Stomach (tissue), 4 donors: ENCODE data around the gene SMIM24.

Source experiments
- CTCF ChIP-seq, 7 experiments: fragments of 450-650 bp in 4 of 7; fragments of 200-600 bp in 3 of 7; sonication (generic) in 3 of 7; IDR thresholded peaks; one replicate each; pipeline ENCODE4 v1.5.1; 2016 to 2019; ENCODE audit warnings: antibody characterized with exemption in 7 of 7, control low read depth in 2 of 7, mild to moderate bottlenecking in 1 of 7
- EP300 ChIP-seq: sonication (generic); formaldehyde crosslinking; IDR thresholded peaks from one replicate; pipeline ENCODE4 v1.6.1; 2017; ENCODE audit warnings: antibody characterized with exemption
- POLR2AphosphoS5 ChIP-seq, 3 donors: sonication (generic); formaldehyde crosslinking; IDR thresholded peaks; one replicate each; pipeline ENCODE4 v1.6.1; 2016; ENCODE audit warnings: antibody characterized with exemption in 3 of 3

DNA sequence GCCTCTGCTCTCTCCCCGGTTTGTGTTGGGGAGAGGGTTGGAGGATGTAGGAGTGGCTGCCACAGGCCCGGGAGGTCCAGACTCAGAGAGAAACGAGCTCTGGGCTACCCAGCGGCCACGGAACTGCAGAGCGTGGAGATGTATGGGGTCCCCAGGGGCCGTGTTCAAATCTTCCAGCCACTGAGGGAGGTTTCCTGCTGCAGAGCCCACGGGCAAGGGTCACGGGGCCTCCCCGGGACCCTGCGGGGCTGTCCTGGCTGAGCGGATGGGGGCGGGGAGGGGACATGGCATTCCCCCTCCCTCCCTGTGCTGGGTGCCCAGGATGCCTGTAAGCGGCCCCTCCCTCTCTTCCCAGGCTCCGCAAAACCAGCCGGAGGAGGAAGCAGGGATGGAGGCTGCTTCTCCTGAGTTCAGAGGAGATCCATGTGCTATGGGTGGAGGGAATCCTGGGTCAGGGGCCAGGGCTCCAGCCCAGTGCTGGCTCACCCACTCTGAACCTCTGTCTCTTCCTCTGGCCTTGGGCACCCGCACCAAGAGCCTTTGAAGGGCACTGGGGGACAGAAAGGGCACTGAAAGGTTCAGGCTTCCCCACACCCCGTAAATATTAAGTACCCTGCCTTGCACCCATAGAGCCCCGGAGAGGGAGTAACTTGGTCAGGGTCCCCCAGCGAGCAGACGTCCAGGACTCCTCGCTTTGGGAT, 22.6 kb downstream of the SMIM24 start:
- TF ChIP-seq POLR2AphosphoS5 (IDR thresholded peaks at IDR 0.05) (no peak), EP300 (no peak), CTCF (IDR thresholded peaks at IDR 0.05) (no peak)
